ENCODE results near the gene XKR3.
"Not testable (repeated sequence)": the region's sequence is repeated elsewhere in the genome, so short reads cannot be mapped to it uniquely, and the experiment has no call there.

The XKR3 gene

GRCh38 chr22:16824716-16825687, at the start of gene XKR3:
TSS of gene XKR3 (minus strand) at chr22:16825411. CDS start at chr22:16808073, 17,338 bp downstream.
- no peak for TF ChIP-seq CTCF (IDR thresholded peaks at IDR 0.05)
- Histone ChIP-seq H3K27ac (no peak within 1 kb of the TSS), H3K4me3 (peak within 1 kb of the TSS; percentile 54)
- DNase-seq (ENCODE audit: low spot score): no peak

GRCh38 chr22:16869640-16870039, 44.4 kb upstream of the XKR3 start:
- H3K27ac ChIP-seq: peak overlapping the region in 1 of 2 donors; percentile 71
- not testable (repeated sequence) for H3K4me3 ChIP-seq; DNase-seq (ENCODE audit: low spot score)

GRCh38 chr22:16866167-16866566, 41.0 kb upstream of the XKR3 start:
- no peak for TF ChIP-seq CTCF (IDR thresholded peaks at IDR 0.05)

GRCh38 chr22:16856851-16857250, 31.6 kb upstream of the XKR3 start:
- not testable (repeated sequence) for H3K4me3 ChIP-seq; DNase-seq (ENCODE audit: low spot score); H3K27ac ChIP-seq

More at GRCh38 chr22:16866167-16866566, 41.0 kb upstream of the XKR3 start:
- Histone ChIP-seq H3K27ac (no peak overlapping the region), H3K4me3 (no peak overlapping the region)
- DNase-seq (ENCODE audit: low spot score): no peak

- H3K27ac ChIP-seq: no peak overlapping the region
- DNase-seq (ENCODE audit: low spot score): no peak
Measured at GRCh38 chr22:16854631-16855030, 29.4 kb upstream of the XKR3 start.

GRCh38 chr22:16851268-16851996, 26.2 kb upstream of the XKR3 start:
- H3K27ac ChIP-seq; H3K4me3 ChIP-seq; DNase-seq (ENCODE audit: low spot score): not testable (repeated sequence)

More at GRCh38 chr22:16854631-16855030, 29.4 kb upstream of the XKR3 start:
- no peak for TF ChIP-seq CTCF (IDR thresholded peaks at IDR 0.05)
- H3K4me3 ChIP-seq: no peak overlapping the region

GRCh38 chr22:16847271-16847670, 22.1 kb upstream of the XKR3 start:
- DNase-seq (ENCODE audit: low spot score): no peak
- TF ChIP-seq CTCF (IDR thresholded peaks at IDR 0.05): no peak
- Histone ChIP-seq H3K27ac (no peak overlapping the region), H3K4me3 (no peak overlapping the region)

- no peak for DNase-seq (ENCODE audit: low spot score)
- Histone ChIP-seq H3K4me3 (no peak overlapping the region), H3K27ac (no peak overlapping the region)
- no peak for TF ChIP-seq CTCF (IDR thresholded peaks at IDR 0.05)
Measured at GRCh38 chr22:16845881-16846280, 20.7 kb upstream of the XKR3 start.

Measured in coronary artery (tissue), 2 donors.